Vagina (tissue), 2 donors: ENCODE data around the gene HMHB1. TPM values are rescaled to one million over a fixed set of nuclear protein-coding genes. Genes with fewer than 3 reads are reported as not detected.
A peak's percentile ranks its signal among the peaks of the same experiment; 100 is the strongest.

Experiments
- DNase-seq, 2 donors: peaks; one replicate each; pipeline ENCODE4 v3.0.0-alpha.2; 2017; ENCODE audit errors: extremely low spot score in 2 of 2
- H3K27ac ChIP-seq: fragments of 200-600 bp; sonication (generic); one replicate; pipeline ENCODE4 v1.5.1; 2019
- H3K27me3 ChIP-seq: fragments of 200-600 bp; sonication (generic); one replicate; pipeline ENCODE4 v1.5.1; 2019
- H3K36me3 ChIP-seq, 2 donors: fragments of 200-600 bp; sonication (generic); one replicate each; pipeline ENCODE4 v1.5.1; 2017 to 2019
- H3K4me1 ChIP-seq: fragments of 200-600 bp; sonication (generic); one replicate; pipeline ENCODE4 v1.5.1; 2019
- H3K4me3 ChIP-seq, 2 donors: fragments of 200-600 bp; sonication (generic); 1 replicate in 1 of 2; 2 replicates in 1 of 2; pipeline ENCODE4 v1.5.1; 2016 to 2019
- H3K9me3 ChIP-seq: fragments of 200-600 bp; sonication (generic); one replicate; pipeline ENCODE4 v1.5.1; 2019
- POLR2A ChIP-seq, 2 donors: fragments of 450-650 bp; IDR thresholded peaks; one replicate each; pipeline ENCODE4 v1.6.1; 2017; ENCODE audit warnings: antibody characterized with exemption in 2 of 2, mild to moderate bottlenecking in 2 of 2, moderate library complexity in 2 of 2
- POLR2AphosphoS5 ChIP-seq, 2 donors: sonication (generic); formaldehyde crosslinking; IDR thresholded peaks; one replicate each; pipeline ENCODE4 v1.9.0; 2017; ENCODE audit warnings: antibody characterized with exemption in 2 of 2, mild to moderate bottlenecking in 2 of 2, low read depth in 1 of 2; ENCODE audit not compliant: insufficient read depth in 1 of 2
- intact Hi-C: fragments of 100-400 bp; cut with DNase I; formaldehyde crosslinking; loops from one replicate; pipeline ENCODE4 v1.15.1; 2023
- total RNA-seq: library from RNA; depleted of rRNA; stranded (reverse); fragments of >200 nt; gene quantifications from one replicate; pipeline ENCODE4 v1.2.3, GENCODE V29; 2016
- TF ChIP-seq, protein P1 (sequence below), 3 experiments: fragments of 450-650 bp in 2 of 3; fragments of 200-600 bp in 1 of 3; sonication (generic) in 1 of 3; IDR thresholded peaks; one replicate each; pipeline ENCODE4 v1.5.1; 2017 to 2019; ENCODE audit warnings: antibody characterized with exemption in 3 of 3, mild to moderate bottlenecking in 2 of 3, moderate library complexity in 2 of 3

HMHB1 gene
- total RNA-seq, 1 donor from 2014 or later, result not detected

DNA sequence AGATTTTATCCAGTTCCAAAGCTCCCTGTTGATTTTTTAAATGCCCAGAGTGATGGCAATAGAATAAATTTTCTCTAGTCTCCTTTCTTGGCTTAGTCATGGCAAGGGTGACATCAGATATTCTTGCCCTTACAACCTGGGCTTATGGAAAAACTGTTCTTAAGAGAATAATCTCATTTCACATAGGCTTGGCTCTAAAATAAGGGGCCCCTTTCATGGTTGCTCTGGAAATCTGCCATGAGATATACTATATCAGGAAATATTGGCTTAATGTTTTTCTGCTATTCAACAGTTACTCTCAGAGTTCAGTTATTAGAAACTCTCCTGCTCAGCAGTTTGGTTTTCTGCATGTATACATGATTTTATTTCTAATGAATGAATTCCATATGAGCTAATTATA, 7.8 kb downstream of the HMHB1 start:
- Histone ChIP-seq H3K9me3 (no peaks in the 10 kb centered on the region), H3K4me3 (no peak overlapping the region), H3K4me1 (no peaks in the 10 kb centered on the region), H3K27me3 (no peaks in the 10 kb centered on the region), H3K27ac (no peak overlapping the region), H3K36me3 (no peaks in the 10 kb centered on the region)
- intact Hi-C loops, result loop anchor here (10.0 kb wide), 1 partner anchor 895 kb away; no protein-coding TSS in a partner anchor
- DNase-seq, result no peak
- TF ChIP-seq, protein P1, sequence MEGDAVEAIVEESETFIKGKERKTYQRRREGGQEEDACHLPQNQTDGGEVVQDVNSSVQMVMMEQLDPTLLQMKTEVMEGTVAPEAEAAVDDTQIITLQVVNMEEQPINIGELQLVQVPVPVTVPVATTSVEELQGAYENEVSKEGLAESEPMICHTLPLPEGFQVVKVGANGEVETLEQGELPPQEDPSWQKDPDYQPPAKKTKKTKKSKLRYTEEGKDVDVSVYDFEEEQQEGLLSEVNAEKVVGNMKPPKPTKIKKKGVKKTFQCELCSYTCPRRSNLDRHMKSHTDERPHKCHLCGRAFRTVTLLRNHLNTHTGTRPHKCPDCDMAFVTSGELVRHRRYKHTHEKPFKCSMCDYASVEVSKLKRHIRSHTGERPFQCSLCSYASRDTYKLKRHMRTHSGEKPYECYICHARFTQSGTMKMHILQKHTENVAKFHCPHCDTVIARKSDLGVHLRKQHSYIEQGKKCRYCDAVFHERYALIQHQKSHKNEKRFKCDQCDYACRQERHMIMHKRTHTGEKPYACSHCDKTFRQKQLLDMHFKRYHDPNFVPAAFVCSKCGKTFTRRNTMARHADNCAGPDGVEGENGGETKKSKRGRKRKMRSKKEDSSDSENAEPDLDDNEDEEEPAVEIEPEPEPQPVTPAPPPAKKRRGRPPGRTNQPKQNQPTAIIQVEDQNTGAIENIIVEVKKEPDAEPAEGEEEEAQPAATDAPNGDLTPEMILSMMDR (IDR thresholded peaks at IDR 0.05), result no peak
- TF ChIP-seq POLR2AphosphoS5 (IDR thresholded peaks at IDR 0.05; ENCODE audit: insufficient read depth in 1 of 2, low read depth in 1 of 2), result no peak
- TF ChIP-seq POLR2A (IDR thresholded peaks at IDR 0.05), result no peak

DNA sequence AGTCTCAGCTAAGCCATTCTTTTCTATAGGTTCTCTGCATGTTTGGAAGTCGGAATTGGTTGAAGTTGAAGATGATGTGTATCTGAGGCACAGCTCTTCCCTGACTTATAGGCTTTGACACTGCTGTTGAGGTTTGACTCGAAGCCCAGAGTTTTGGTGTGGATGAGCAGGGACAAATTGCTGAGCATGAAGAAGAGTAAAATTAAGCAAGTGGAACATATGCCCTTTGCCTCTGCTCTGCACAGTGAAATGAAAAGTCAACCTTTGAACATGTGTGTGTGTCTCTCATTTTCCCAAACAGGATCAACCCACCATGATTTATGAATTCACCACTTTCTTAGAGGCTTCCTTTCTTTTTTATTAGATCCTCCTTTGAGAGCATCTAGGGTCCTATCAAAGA, 8.5 kb downstream of the HMHB1 start:
- intact Hi-C loops, result loop anchor here (10.0 kb wide), 1 partner anchor 896 kb away; no protein-coding TSS in a partner anchor
- no peaks in the 10 kb centered on the region for H3K27me3 ChIP-seq
- TF ChIP-seq POLR2AphosphoS5 (IDR thresholded peaks at IDR 0.05; ENCODE audit: insufficient read depth in 1 of 2, low read depth in 1 of 2), result no peak
- TF ChIP-seq POLR2A (IDR thresholded peaks at IDR 0.05), result no peak
- TF ChIP-seq, protein P1 (IDR thresholded peaks at IDR 0.05), result no peak
- H3K27ac ChIP-seq, result no peak overlapping the region
- H3K4me1 ChIP-seq, result no peaks in the 10 kb centered on the region
- no peak overlapping the region for H3K4me3 ChIP-seq
- no peaks in the 10 kb centered on the region for H3K36me3 ChIP-seq
- H3K9me3 ChIP-seq, result no peaks in the 10 kb centered on the region
- DNase-seq, result no peak

- DNase-seq, result no peak
- intact Hi-C loops, result loop anchor here (10.0 kb wide), 1 partner anchor 900 kb away; no protein-coding TSS in a partner anchor
- H3K9me3 ChIP-seq, result no peaks in the 10 kb centered on the region
Observed at GRCh38 chr5:143824851-143825720, 13.1 kb downstream of the HMHB1 start.

DNA sequence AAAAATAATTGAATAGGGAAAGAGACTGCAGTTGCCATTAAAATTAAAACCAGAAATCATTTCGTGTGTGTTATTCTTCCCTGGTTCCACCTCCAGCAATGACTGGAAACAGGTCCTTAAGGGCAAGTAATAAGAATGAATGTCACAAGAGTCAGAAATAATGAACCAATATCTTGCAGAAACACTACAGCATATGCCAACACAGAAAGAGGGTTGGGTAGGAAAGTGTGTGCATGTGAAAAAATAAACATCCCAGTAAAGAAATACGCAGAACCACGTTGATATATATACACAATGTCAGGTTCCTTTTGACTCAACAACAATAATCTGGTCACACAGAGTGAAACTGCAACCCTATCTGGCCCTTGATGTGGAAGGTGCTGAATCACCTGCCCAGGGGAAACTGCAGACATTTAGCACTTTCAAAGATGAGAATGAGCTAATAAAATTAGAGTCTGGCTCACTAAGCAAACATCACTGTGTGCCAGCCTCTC, 15.0 kb downstream of the HMHB1 start:
- H3K36me3 ChIP-seq, result no peaks in the 10 kb centered on the region
- intact Hi-C loops, result loop anchor here (10.0 kb wide), 1 partner anchor 902 kb away; no protein-coding TSS in a partner anchor
- TF ChIP-seq POLR2AphosphoS5 (IDR thresholded peaks at IDR 0.05; ENCODE audit: insufficient read depth in 1 of 2, low read depth in 1 of 2) (no peak), POLR2A (IDR thresholded peaks at IDR 0.05) (no peak)
- TF ChIP-seq, protein P1 (IDR thresholded peaks at IDR 0.05), result no peak
- no peaks in the 10 kb centered on the region for H3K27me3 ChIP-seq
- H3K4me3 ChIP-seq, result no peak overlapping the region
- H3K4me1 ChIP-seq, result no peaks in the 10 kb centered on the region
- H3K9me3 ChIP-seq, result no peaks in the 10 kb centered on the region
- H3K27ac ChIP-seq, result no peak overlapping the region
- DNase-seq, result no peak

More at GRCh38 chr5:143824851-143825720, 13.1 kb downstream of the HMHB1 start:
- H3K4me3 ChIP-seq, result no peak overlapping the region
- H3K4me1 ChIP-seq, result no peaks in the 10 kb centered on the region
- no peak overlapping the region for H3K27ac ChIP-seq
- H3K27me3 ChIP-seq, result no peaks in the 10 kb centered on the region
- TF ChIP-seq, protein P1 (IDR thresholded peaks at IDR 0.05), result peak; percentile 92 to 94 (median 94)
- no peak for TF ChIP-seq POLR2AphosphoS5 (IDR thresholded peaks at IDR 0.05; ENCODE audit: insufficient read depth in 1 of 2, low read depth in 1 of 2)
- TF ChIP-seq POLR2A (IDR thresholded peaks at IDR 0.05), result no peak
- no peaks in the 10 kb centered on the region for H3K36me3 ChIP-seq
